ENCODE measurements around the gene ROBO1. TPM values are rescaled to one million over a fixed set of nuclear protein-coding genes. Genes with fewer than 3 reads are reported as not detected.

The ROBO1 gene
- total and polyA plus RNA-seq, 2 of the 13 experiments (the other 11 are each of a cell fraction or from before 2014, with no cell fraction given) = 52.2 to 71.0 TPM

DNA sequence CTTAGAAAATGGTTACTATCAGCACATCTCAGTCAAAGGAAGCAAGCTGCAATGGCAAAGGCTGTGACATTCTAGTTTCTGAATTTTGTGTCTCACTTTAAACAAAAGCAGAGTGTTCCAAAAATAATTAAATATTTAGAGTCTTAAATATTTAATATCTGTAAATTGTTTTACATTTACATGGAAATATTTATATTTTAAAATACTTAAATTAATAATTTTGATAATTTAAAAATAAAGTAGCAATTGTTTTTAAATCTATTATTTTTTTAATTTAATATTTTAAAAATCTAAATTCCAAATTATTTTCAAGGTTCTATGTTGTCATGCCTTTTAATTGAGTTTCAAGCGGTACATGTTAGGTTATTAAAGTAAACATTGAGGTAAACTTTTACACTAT, 843.1 kb downstream of the ROBO1 start:
- Histone ChIP-seq H3K9ac (ENCODE audit: insufficient read depth, low read depth, low read length) (no peak overlapping the region), H3K79me2 (ENCODE audit: insufficient read depth, low read length) (peaks cover 57% of the 10 kb centered on the region), H2AFZ (ENCODE audit: low read length) (no peak overlapping the region), H3K27me3 (ENCODE audit: control insufficient read depth in 1 of 2, insufficient read depth in 2 of 2, low read length in 2 of 2) (no peaks in the 10 kb centered on the region), H3K4me3 (replicated peaks in 1 of 3; ENCODE audit: insufficient read depth in 1 of 3, low read depth in 2 of 3, low read length in 3 of 3) (no peak overlapping the region), H3K27ac (ENCODE audit: extremely low read length, insufficient read depth, low read length) (no peak overlapping the region), H4K20me1 (ENCODE audit: insufficient read depth, low read length) (no peaks in the 10 kb centered on the region), H3K4me2 (ENCODE audit: low read depth, low read length) (no peak overlapping the region), H3K9me3 (ENCODE audit: low read length) (no peaks in the 10 kb centered on the region), H3K4me1 (ENCODE audit: insufficient read depth, low read length) (peaks cover 14% of the 10 kb centered on the region), H3K36me3 (replicated peaks in 1 of 2; ENCODE audit: control insufficient read depth in 1 of 2, insufficient read depth in 2 of 2, low read length in 2 of 2) (no peaks in the 10 kb centered on the region; a peak in 1 of 5 replicates)
- ChIA-PET POLR2A (no interaction called here), CTCF (ENCODE audit: low intra/inter-chr PET ratio, low total read pairs) (no interaction called here)
- DNase-seq (ENCODE audit: low spot score) = no peak
- ATAC-seq = no peak
- intact Hi-C loops (cut with micrococcal nuclease; ENCODE audit: unreplicated experiment) (no loop called here), in situ Hi-C loops (cut with HindIII; ENCODE audit: extremely low pct_ligation_motif_present, low pct_unique_long_range_greater_than_20kb) (no loop called here)
- no peak for FAIRE-seq
- WGBS (ENCODE audit: low lambda C conversion rate) = 92% methylated on average over 1 of the region's 1 CpG
- BruUV-seq (replicated peaks) = no TSS peak
- TF ChIP-seq SSRP1 (CRISPR knock-in tag; IDR thresholded peaks at IDR 0.05) (no peak), HNRNPLL (IDR thresholded peaks at IDR 0.05; ENCODE audit: low read depth, low read length, poor library complexity, severe bottlenecking) (no peak), SRSF9 (IDR thresholded peaks at IDR 0.05; ENCODE audit: borderline replicate concordance, insufficient read depth, low read depth, low read length, poor library complexity, severe bottlenecking) (no peak), TAF15 (IDR thresholded peaks at IDR 0.05; ENCODE audit: low read depth, low read length, poor library complexity, severe bottlenecking) (no peak), SNAI1 (CRISPR knock-in tag; IDR thresholded peaks at IDR 0.05; ENCODE audit: borderline replicate concordance) (no peak), ZNF253 (CRISPR knock-in tag; IDR thresholded peaks at IDR 0.05; ENCODE audit: borderline replicate concordance) (no peak)
- TF ChIP-seq, protein P1, sequence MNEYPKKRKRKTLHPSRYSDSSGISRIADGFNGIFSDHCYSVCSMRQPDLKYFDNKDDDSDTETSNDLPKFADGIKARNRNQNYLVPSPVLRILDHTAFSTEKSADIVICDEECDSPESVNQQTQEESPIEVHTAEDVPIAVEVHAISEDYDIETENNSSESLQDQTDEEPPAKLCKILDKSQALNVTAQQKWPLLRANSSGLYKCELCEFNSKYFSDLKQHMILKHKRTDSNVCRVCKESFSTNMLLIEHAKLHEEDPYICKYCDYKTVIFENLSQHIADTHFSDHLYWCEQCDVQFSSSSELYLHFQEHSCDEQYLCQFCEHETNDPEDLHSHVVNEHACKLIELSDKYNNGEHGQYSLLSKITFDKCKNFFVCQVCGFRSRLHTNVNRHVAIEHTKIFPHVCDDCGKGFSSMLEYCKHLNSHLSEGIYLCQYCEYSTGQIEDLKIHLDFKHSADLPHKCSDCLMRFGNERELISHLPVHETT (CRISPR knock-in tag; conservative IDR thresholded peaks at IDR 0.05) = no peak
- TF ChIP-seq, protein P2, sequence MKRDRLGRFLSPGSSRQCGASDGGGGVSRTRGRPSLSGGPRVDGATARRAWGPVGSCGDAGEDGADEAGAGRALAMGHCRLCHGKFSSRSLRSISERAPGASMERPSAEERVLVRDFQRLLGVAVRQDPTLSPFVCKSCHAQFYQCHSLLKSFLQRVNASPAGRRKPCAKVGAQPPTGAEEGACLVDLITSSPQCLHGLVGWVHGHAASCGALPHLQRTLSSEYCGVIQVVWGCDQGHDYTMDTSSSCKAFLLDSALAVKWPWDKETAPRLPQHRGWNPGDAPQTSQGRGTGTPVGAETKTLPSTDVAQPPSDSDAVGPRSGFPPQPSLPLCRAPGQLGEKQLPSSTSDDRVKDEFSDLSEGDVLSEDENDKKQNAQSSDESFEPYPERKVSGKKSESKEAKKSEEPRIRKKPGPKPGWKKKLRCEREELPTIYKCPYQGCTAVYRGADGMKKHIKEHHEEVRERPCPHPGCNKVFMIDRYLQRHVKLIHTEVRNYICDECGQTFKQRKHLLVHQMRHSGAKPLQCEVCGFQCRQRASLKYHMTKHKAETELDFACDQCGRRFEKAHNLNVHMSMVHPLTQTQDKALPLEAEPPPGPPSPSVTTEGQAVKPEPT (CRISPR knock-in tag; IDR thresholded peaks at IDR 0.05; ENCODE audit: low read depth) = no peak
- TF ChIP-seq, protein P3, sequence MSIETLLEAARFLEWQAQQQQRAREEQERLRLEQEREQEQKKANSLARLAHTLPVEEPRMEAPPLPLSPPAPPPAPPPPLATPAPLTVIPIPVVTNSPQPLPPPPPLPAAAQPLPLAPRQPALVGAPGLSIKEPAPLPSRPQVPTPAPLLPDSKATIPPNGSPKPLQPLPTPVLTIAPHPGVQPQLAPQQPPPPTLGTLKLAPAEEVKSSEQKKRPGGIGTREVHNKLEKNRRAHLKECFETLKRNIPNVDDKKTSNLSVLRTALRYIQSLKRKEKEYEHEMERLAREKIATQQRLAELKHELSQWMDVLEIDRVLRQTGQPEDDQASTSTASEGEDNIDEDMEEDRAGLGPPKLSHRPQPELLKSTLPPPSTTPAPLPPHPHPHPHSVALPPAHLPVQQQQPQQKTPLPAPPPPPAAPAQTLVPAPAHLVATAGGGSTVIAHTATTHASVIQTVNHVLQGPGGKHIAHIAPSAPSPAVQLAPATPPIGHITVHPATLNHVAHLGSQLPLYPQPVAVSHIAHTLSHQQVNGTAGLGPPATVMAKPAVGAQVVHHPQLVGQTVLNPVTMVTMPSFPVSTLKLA (IDR thresholded peaks at IDR 0.05) = no peak
- TF ChIP-seq, protein P4, sequence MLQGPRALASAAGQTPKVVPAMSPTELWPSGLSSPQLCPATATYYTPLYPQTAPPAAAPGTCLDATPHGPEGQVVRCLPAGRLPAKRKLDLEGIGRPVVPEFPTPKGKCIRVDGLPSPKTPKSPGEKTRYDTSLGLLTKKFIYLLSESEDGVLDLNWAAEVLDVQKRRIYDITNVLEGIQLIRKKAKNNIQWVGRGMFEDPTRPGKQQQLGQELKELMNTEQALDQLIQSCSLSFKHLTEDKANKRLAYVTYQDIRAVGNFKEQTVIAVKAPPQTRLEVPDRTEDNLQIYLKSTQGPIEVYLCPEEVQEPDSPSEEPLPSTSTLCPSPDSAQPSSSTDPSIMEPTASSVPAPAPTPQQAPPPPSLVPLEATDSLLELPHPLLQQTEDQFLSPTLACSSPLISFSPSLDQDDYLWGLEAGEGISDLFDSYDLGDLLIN (CRISPR knock-in tag; IDR thresholded peaks at IDR 0.05; ENCODE audit: borderline replicate concordance) = no peak
- TF ChIP-seq, protein P5, sequence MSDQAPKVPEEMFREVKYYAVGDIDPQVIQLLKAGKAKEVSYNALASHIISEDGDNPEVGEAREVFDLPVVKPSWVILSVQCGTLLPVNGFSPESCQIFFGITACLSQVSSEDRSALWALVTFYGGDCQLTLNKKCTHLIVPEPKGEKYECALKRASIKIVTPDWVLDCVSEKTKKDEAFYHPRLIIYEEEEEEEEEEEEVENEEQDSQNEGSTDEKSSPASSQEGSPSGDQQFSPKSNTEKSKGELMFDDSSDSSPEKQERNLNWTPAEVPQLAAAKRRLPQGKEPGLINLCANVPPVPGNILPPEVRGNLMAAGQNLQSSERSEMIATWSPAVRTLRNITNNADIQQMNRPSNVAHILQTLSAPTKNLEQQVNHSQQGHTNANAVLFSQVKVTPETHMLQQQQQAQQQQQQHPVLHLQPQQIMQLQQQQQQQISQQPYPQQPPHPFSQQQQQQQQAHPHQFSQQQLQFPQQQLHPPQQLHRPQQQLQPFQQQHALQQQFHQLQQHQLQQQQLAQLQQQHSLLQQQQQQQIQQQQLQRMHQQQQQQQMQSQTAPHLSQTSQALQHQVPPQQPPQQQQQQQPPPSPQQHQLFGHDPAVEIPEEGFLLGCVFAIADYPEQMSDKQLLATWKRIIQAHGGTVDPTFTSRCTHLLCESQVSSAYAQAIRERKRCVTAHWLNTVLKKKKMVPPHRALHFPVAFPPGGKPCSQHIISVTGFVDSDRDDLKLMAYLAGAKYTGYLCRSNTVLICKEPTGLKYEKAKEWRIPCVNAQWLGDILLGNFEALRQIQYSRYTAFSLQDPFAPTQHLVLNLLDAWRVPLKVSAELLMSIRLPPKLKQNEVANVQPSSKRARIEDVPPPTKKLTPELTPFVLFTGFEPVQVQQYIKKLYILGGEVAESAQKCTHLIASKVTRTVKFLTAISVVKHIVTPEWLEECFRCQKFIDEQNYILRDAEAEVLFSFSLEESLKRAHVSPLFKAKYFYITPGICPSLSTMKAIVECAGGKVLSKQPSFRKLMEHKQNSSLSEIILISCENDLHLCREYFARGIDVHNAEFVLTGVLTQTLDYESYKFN (CRISPR knock-in tag; conservative IDR thresholded peaks at IDR 0.05) = no peak
